Globus pallidus (tissue), 1 donor: ENCODE results near the gene TRUB2.

ENCODE experiments used
- DNase-seq: peaks from one replicate; pipeline ENCODE4 v3.0.0-alpha.2; 2015; ENCODE audit warnings: low spot score

The TRUB2 gene

DNA sequence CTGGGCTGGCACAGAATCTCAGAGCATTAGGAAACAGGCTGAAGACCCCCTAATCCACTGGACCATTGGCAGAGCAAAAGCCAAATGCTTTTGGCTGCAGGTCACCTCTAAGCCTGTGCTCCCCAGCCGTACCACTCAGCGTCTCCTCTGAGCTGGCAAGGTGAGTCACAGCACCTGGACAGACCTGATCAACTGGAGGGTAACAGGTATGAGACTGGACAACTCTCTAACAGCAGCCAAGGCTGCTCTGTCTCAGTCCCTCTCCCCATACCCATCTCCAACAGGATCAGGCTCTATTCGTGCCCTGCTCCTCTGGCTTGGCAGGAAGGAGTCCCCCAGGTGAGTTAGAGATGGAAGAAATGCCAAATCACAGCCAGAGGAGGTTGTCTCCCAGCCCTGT lies 51.1 kb downstream of the TRUB2 start:
- no peak for DNase-seq

DNA sequence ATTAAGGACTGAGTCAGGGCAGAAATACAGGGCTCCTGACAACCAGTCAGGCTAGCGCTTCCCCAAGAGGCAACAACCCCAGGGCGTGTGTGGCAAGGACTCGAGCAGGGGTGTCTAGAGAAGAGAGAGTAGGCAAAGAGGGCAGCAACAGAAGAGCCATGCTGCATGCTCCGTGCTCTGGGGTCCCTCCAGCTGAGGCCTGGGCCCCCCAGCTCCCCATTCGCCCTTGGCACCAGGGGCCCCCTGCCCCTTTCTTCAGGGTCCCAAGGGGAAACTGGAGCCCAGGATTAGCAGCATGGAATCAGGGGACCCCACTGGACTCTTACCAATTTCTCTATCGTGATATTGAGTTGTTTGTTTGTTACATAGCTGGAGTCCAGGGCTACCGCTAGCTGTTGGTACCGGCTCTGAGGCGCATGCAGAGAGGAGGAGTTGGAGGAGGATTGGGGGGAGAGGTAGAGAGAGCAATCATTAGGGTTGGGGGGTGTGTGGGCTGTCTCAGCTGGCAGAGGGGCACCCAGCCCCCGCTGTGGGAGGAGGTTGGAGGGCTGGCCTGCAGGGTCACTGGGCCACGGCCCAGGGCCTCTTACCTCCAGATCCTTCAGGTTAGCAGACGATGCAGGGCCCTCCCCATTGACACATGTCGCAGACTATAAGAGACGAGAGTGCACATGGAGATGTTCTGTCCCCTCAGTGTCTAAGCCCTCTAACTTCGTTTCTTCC lies 55.2 kb downstream of the TRUB2 start:
- no peak for DNase-seq

DNA sequence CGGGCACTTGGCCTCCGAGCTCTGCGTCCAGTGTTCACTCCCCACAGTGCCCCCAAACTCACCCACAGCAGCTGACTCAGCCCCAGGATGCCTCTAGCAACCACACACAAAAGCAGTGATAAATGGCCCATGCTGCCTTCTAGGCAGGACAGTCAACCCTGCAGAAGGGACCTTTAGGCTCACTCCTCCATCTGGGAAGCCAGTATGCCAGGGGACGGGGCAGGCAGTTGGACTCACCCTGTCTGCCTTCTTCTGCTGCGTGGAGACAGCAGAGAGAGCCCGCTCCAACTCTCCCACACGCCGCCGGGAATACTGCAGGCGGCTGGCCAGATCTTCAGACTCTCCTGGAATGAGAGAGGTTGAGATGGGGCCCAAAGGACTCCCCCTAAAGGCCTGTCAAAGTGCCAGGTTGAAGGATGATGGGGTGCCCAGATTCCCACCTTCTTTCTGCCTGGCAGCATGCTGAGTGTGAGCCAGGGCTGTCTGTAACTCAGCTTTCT lies 56.8 kb downstream of the TRUB2 start:
- no peak for DNase-seq

DNA sequence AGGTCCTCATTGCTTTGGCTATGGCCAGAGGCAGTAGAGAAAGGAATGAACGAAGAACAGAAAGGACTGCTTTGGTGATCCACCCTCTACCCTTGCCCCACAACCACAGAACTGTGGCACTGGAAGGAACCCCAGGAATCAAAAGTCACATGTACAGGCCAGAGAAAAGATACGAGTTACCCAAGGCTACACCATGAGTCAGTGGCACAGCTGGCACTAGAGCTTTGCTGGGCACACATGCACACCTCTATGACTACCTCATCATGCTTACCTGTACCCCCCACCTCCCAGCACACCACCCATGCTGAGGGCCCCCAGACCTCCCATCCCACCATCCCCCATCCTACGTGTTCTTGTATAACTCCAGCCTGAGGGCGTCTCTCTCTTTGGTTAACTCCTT lies 59.6 kb downstream of the TRUB2 start:
- no peak for DNase-seq

DNA sequence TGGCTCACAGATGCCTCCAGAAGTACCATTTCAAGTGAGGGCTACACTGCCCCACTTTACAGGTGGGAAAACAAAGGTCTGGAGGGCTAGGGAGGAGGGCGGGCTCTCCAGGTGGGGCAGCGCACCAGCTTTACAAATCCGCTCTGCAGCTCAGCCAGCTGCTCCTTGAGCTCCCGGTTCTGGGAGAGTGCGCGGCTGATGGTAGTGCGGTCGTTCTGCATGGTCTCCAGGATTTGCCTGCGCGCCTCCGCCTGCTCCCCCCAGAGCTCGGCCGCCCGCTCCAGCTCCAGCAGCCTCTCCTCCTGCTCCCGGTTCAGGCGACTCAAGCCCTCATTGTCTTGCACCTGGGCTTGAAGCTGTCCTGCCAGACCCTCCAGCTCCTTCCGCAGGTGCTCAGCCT lies 61.9 kb downstream of the TRUB2 start:
- no peak for DNase-seq

DNA sequence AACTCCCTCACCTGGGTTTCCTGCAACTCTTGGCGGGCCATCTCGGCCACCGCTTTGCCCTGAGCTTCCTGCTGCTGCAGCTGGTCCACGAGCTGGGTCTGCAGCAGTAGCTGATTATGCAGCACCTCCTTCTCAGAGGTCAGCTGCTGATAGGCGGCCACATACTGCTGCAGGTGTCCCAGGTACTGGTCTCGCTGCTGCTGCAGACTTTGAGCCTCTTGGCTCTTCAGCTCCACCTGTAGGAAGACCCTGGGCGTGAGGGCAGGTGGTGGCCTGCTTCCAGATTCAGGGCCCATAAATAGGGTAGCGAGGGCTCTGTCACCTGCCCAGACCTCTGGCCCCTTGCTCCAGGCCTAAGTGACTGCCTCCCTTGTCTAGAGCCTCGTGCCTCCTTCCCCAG lies 63.1 kb downstream of the TRUB2 start:
- DNase-seq = no peak

DNA sequence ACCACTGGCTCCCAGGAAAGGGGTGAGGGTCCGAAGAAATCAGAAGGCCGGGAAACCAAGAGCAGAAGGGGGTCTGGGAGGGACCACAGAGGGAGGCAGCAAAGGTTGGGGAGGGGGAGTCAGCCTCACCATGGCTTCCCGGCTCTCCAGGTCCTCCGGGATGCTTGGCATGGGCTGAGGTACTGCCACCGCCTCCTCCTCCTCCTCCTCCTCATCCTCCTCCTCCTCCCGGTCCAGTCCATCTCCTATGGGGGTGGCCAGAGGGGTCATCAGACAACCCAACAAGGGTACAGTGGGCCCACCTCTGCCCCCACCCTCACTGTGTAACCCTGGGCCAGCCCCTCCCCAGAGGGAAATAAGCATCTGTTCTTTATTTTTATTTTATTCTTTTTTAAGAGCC lies 63.9 kb downstream of the TRUB2 start:
- no peak for DNase-seq

DNA sequence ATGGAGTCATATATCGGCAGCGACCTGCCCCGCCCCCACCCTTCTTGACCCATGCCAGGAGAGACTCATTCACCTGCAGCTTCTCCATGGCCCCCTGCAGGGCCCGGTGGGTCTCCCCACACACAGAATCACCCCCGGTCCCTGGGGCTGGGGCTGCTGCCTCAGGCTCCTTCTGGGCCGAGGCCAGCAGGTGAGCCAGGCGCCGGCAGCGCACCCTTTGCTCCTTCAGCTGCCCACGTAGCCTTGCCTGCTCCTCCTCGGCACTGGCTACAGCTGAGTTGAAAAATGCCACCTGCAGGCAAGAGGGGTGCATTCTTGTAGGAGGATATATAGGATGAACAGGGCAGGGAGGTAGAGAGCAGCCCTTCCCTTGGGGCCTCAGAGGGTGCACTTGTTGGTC lies 64.3 kb downstream of the TRUB2 start:
- no peak for DNase-seq

DNA sequence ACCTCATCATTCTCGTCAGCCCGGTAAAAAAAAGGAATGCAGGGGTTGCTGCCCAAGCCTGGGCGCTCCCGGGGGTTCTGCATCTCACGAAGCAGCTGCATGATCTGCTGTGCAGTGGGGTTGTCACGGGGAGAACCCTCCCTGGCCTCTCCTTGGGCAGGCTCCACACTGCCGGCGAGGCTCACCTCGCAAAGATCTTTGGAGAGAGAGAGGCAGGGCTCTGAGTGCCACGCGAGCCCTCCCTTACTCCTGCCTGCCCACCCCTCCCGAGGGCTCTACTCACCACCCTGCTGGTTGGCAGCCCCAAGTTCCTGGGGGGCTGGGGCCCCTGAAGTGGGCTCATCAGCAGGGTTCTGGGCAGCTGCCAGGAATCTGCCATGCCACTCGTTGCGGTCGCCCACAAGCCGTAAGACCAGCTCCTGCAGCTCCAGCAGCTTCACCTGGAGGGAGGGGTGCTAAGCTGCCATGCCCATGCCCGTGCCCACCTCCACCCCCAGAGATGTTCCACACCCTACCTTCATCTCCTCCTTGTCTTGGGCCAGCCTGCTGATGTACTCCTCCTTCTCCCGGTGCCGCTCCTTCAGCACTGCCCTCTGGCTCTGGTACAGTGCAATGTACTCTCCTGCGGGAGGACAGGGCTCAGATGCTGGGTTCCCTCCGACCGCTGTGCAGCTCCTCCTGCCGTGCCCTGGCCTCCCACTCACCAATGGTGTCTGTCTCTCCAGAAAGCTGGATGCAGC lies 65.0 kb downstream of the TRUB2 start:
- no peak for DNase-seq
